HCT116 (cell line): ENCODE data around the gene TCERG1L. TPM values are rescaled to one million over a fixed set of nuclear protein-coding genes. Genes with fewer than 3 reads are reported as not detected.
"Not testable (repeated sequence)": the region's sequence is repeated elsewhere in the genome, so short reads cannot be mapped to it uniquely, and the experiment has no call there.

Experiments used
- ATAC-seq: fragments of 200-7000 bp; cut with Tn5 transposase; 2 replicates; pipeline ENCODE4 v1.9.1; 2020; ENCODE audit warnings: mild to moderate bottlenecking, moderate library complexity
- BruUV-seq: library from RNA; stranded (reverse); fragments of 400-500 nt; replicated peaks from 2 replicates; lab custom pipeline; 2021; lab: Mats Ljungman, UMichigan
- CTCF ChIA-PET: fragments of 300-600 bp; sonication (Branson Sonifier 250); formaldehyde crosslinking; loops from one replicate; lab custom pipeline; 2021; ENCODE audit warnings: antibody characterized with exemption; lab: Charles Lee
- POLR2A ChIA-PET: fragments of 300-600, 350-600 bp; sonication (Branson Sonifier 250); formaldehyde crosslinking; loops from one replicate; lab custom pipeline; 2021; ENCODE audit warnings: antibody characterized with exemption; lab: Charles Lee
- RAD21 ChIA-PET, 2 experiments: fragments of 300-600 bp; sonication (Branson Sonifier 250); formaldehyde crosslinking; loops; one replicate each; lab custom pipeline; 2023; ENCODE audit warnings: low total read pairs in 2 of 2; ENCODE audit not compliant: uncharacterized antibody in 2 of 2, unreplicated experiment in 2 of 2, low non-redundant PET in 1 of 2; lab: Charles Lee
- DNase-seq: peaks from one replicate; pipeline ENCODE4 v3.0.0-alpha.2; 2010; ENCODE audit warnings: low read depth, low spot score
- H2AFZ ChIP-seq: fragments of 200-600 bp; shearing (Covaris generic), sonication (generic); 2 replicates; pipeline ENCODE4 v1.6.1; 2017; ENCODE audit warnings: low read depth, mixed run types, mixed read lengths, antibody characterized with exemption, low read length; ENCODE audit not compliant: poor library complexity, severe bottlenecking
- H3K27ac ChIP-seq: 2 replicates; pipeline ENCODE4 v1.5.1; 2012; ENCODE audit warnings: low read depth, low read length
- H3K27me3 ChIP-seq: fragments of 200-600 bp; sonication (generic); 2 replicates; pipeline ENCODE4 v1.6.1; 2016; ENCODE audit warnings: mixed run types, low read length, mixed read lengths; ENCODE audit not compliant: insufficient read depth
- H3K36me3 ChIP-seq, 2 experiments: fragments of 200-500 bp in 1 of 2; fragments of 200-600 bp in 1 of 2; sonication (Bioruptor generic) in 1 of 2; sonication (generic) in 1 of 2; 2 replicates each; pipeline versions ENCODE4 v1.5.1 to v1.6.1; 2014 to 2016; ENCODE audit warnings: low read length in 2 of 2, inconsistent platforms in 1 of 2, mixed read lengths in 1 of 2, mixed run types in 1 of 2; ENCODE audit not compliant: insufficient read depth in 2 of 2, control insufficient read depth in 1 of 2
- H3K4me1 ChIP-seq, 2 experiments: fragments of 200-600 bp in 1 of 2; sonication (generic) in 1 of 2; 2 replicates each; pipeline versions ENCODE4 v1.5.1 to v1.6.1; 2012 to 2017; ENCODE audit warnings: low read length in 2 of 2, inconsistent platforms in 1 of 2, mild to moderate bottlenecking in 1 of 2, mixed read lengths in 1 of 2, mixed run types in 1 of 2, moderate library complexity in 1 of 2; ENCODE audit not compliant: insufficient read depth in 2 of 2, control insufficient read depth in 1 of 2
- H3K4me2 ChIP-seq: fragments of 200-600 bp; sonication (generic); 2 replicates; pipeline ENCODE4 v1.6.1; 2017; ENCODE audit warnings: mixed run types, low read length, mixed read lengths
- H3K4me3 ChIP-seq, 2 experiments: fragments of 200-600 bp in 1 of 2; sonication (generic) in 1 of 2; replicated peaks in 1 of 2; 2 replicates each; pipeline ENCODE4 v1.5.1; 2011 to 2016; ENCODE audit warnings: low read length in 2 of 2, control low read depth in 1 of 2, low read depth in 1 of 2, mild to moderate bottlenecking in 1 of 2, mixed read lengths in 1 of 2, mixed run types in 1 of 2
- H3K79me2 ChIP-seq: fragments of 200-600 bp; sonication (generic); 2 replicates; pipeline ENCODE4 v1.6.1; 2017; ENCODE audit warnings: mild to moderate bottlenecking, mixed run types, low read length, moderate library complexity, mixed read lengths; ENCODE audit not compliant: insufficient read depth
- H3K9ac ChIP-seq: fragments of 200-600 bp; sonication (generic); 2 replicates; pipeline ENCODE4 v1.6.1; 2016; ENCODE audit warnings: low read length, mixed read lengths
- H3K9me2 ChIP-seq: fragments of 200-600 bp; sonication (generic), shearing (Covaris generic); 2 replicates; pipeline ENCODE4 v1.6.1; 2017; ENCODE audit warnings: mixed run types, mild to moderate bottlenecking, moderate library complexity; ENCODE audit not compliant: insufficient read depth
- H3K9me3 ChIP-seq, 2 experiments: fragments of 200-500 bp in 1 of 2; fragments of 200-600 bp in 1 of 2; sonication (Bioruptor generic) in 1 of 2; sonication (generic) in 1 of 2; 2 replicates each; pipeline ENCODE4 v1.6.1; 2014 to 2017; ENCODE audit warnings: low read length in 2 of 2, mixed read lengths in 2 of 2, inconsistent platforms in 1 of 2, low read depth in 1 of 2, mild to moderate bottlenecking in 1 of 2, mixed run types in 1 of 2, moderate library complexity in 1 of 2; ENCODE audit not compliant: control insufficient read depth in 1 of 2, insufficient read depth in 1 of 2
- H4K20me1 ChIP-seq: fragments of 200-600 bp; sonication (generic), shearing (Covaris generic); 2 replicates; pipeline ENCODE4 v1.6.1; 2017; ENCODE audit warnings: mixed run types, mild to moderate bottlenecking, moderate library complexity; ENCODE audit not compliant: insufficient read depth
- CBX3 ChIP-seq: IDR thresholded peaks from 2 replicates; pipeline ENCODE4 v1.6.1; 2012; ENCODE audit warnings: low read depth
- EZH2 ChIP-seq: fragments of 200-600 bp; sonication (generic); IDR thresholded peaks from 2 replicates; pipeline ENCODE4 v1.6.1; 2017; ENCODE audit warnings: antibody characterized with exemption, mixed run types
- EZH2phosphoT487 ChIP-seq: fragments of 200-600 bp; IDR thresholded peaks from 2 replicates; pipeline ENCODE4 v1.6.1; 2018; ENCODE audit warnings: antibody characterized with exemption, borderline replicate concordance
- FOSL1 ChIP-seq: IDR thresholded peaks from 2 replicates; pipeline ENCODE4 v1.6.1; 2012; ENCODE audit warnings: low read depth
- POLR2A ChIP-seq: IDR thresholded peaks from 2 replicates; pipeline ENCODE4 v1.7.0; 2011; ENCODE audit warnings: borderline replicate concordance; ENCODE audit not compliant: insufficient read depth, insufficient read length; ENCODE audit errors: extremely low read depth
- RAD21 ChIP-seq: IDR thresholded peaks from 2 replicates; pipeline ENCODE4 v1.6.1; 2012; ENCODE audit warnings: low read depth, mild to moderate bottlenecking
- SIN3A ChIP-seq: IDR thresholded peaks from 2 replicates; pipeline ENCODE4 v1.6.1; 2012; ENCODE audit warnings: low read depth
- SP1 ChIP-seq: IDR thresholded peaks from 2 replicates; pipeline ENCODE4 v1.6.1; 2012; ENCODE audit warnings: low read depth
- SRF ChIP-seq: IDR thresholded peaks from 2 replicates; pipeline ENCODE4 v1.6.1; 2012; ENCODE audit warnings: low read depth
- TCF7L2 ChIP-seq: IDR thresholded peaks from 2 replicates; pipeline ENCODE4 v1.7.0; 2011; ENCODE audit warnings: borderline replicate concordance, inconsistent platforms; ENCODE audit not compliant: insufficient read depth, insufficient read length; ENCODE audit errors: extremely low read depth
- YY1 ChIP-seq: IDR thresholded peaks from 2 replicates; pipeline ENCODE4 v1.6.1; 2011; ENCODE audit warnings: low read length, low read depth, moderate library complexity, mild to moderate bottlenecking; ENCODE audit not compliant: insufficient replicate concordance; ENCODE audit errors: extremely low read depth
- ZFX ChIP-seq: fragments of 450-650 bp; IDR thresholded peaks from 2 replicates; pipeline ENCODE4 v1.6.1; 2017
- ZNF274 ChIP-seq: fragments of 200-500 bp; sonication (Bioruptor generic); IDR thresholded peaks from 2 replicates; pipeline ENCODE4 v1.6.1; 2014; ENCODE audit warnings: mild to moderate bottlenecking, low read depth, low read length, inconsistent platforms
- intact Hi-C: fragments of 100-400 bp; cut with micrococcal nuclease; formaldehyde crosslinking; loops from 2 replicates; pipeline ENCODE4 v1.10.0; 2022
- total RNA-seq: library from RNA; stranded (reverse); gene quantifications from one replicate; pipeline ENCODE4 v1.2.1, GENCODE V29; 2021; ENCODE audit not compliant: unreplicated experiment
- TF ChIP-seq, protein P1 (sequence below): IDR thresholded peaks from 2 replicates; pipeline ENCODE4 v1.6.1; 2012
- TF ChIP-seq, protein P2 (sequence below): IDR thresholded peaks from 2 replicates; pipeline ENCODE4 v1.6.1; 2012

Gene TCERG1L
- total RNA-seq, 1 experiment from 2014 or later, result not detected

DNA sequence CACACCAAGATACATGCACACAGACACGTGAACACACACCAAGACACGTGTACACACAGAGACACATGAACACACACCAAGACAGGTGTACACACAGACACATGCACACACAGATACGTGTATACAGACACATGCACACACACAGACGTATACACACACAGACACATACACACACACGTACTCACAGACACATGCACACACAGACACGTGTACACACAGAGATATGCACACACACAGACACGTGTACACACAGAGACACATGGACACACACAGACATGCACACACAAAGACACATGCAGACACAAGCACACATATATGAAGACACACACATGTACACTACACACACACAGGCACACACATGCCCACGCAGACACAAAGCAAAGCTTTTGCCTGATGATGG lies 134.6 kb downstream of the TCERG1L start:
- H3K9me2 ChIP-seq, result no peaks in the 10 kb centered on the region
- no TSS peak for BruUV-seq
- DNase-seq (no peak), ATAC-seq (no peak)
- ChIA-PET POLR2A (no interaction called here), CTCF (no interaction called here), RAD21 (no interaction called here)
- no peaks in the 10 kb centered on the region for H3K36me3 ChIP-seq
- no peaks in the 10 kb centered on the region for H3K4me1 ChIP-seq
- H3K79me2 ChIP-seq, result no peaks in the 10 kb centered on the region
- no peak overlapping the region for H3K9ac ChIP-seq
- no peaks in the 10 kb centered on the region for H3K9me3 ChIP-seq
- H3K27me3 ChIP-seq, result no peaks in the 10 kb centered on the region
- TF ChIP-seq POLR2A, result no peak
- TF ChIP-seq CBX3, result no peak
- TF ChIP-seq RAD21, result no peak
- TF ChIP-seq TCF7L2, result no peak
- no peak for TF ChIP-seq SIN3A
- TF ChIP-seq, protein P1, sequence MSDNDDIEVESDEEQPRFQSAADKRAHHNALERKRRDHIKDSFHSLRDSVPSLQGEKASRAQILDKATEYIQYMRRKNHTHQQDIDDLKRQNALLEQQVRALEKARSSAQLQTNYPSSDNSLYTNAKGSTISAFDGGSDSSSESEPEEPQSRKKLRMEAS, result no peak
- no peak for TF ChIP-seq SRF
- TF ChIP-seq ZNF274, result no peak
- TF ChIP-seq ZFX, result no peak
- TF ChIP-seq, protein P2, sequence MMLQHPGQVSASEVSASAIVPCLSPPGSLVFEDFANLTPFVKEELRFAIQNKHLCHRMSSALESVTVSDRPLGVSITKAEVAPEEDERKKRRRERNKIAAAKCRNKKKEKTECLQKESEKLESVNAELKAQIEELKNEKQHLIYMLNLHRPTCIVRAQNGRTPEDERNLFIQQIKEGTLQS, result no peak
- no peak for TF ChIP-seq SP1
- no peak for TF ChIP-seq YY1
- TF ChIP-seq EZH2, result no peak
- no peak for TF ChIP-seq EZH2phosphoT487
- no peak for TF ChIP-seq FOSL1
- H3K4me2 ChIP-seq, result no peak overlapping the region
- intact Hi-C loops, result no loop called here
- no peak overlapping the region for H2AFZ ChIP-seq
- H4K20me1 ChIP-seq, result no peaks in the 10 kb centered on the region
- H3K27ac ChIP-seq, result no peak overlapping the region
- no peak overlapping the region for H3K4me3 ChIP-seq

DNA sequence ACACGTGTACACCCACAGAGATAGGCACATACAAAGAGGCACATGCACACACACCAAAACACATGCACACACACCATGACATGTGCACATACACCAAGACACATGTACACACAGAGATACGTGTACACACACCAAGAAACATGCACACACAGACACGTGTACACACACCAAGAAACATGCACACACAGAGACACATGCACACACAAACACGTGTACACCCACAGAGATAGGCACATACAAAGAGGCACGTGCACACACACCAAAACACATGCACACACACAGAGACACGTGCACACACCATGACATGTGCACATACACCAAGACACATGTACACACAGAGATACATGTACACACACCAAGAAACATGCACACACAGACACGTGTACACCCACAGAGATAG lies 135.2 kb downstream of the TCERG1L start:
- DNase-seq, H3K9me3 ChIP-seq, intact Hi-C loops, H4K20me1 ChIP-seq, H3K4me1 ChIP-seq, H3K79me2 ChIP-seq, CTCF ChIA-PET, H3K36me3 ChIP-seq, H3K9me2 ChIP-seq, H3K9ac ChIP-seq, H3K27me3 ChIP-seq, H3K27ac ChIP-seq, POLR2A ChIA-PET, ATAC-seq, BruUV-seq, H3K4me3 ChIP-seq, H2AFZ ChIP-seq, H3K4me2 ChIP-seq, RAD21 ChIA-PET: not testable (repeated sequence)
